Tibial nerve (tissue), 4 donors: ENCODE measurements around the gene SEC24D. TPM values are rescaled to one million over a fixed set of nuclear protein-coding genes. Genes with fewer than 3 reads are reported as not detected.

Experiments used
- DNase-seq, 2 donors: peaks; one replicate each; pipeline ENCODE4 v3.0.0-alpha.2; 2019; ENCODE audit warnings: low spot score in 2 of 2
- H3K27ac ChIP-seq, 4 donors: fragments of 200-600 bp; sonication (generic) in 3 of 4; one replicate each; pipeline ENCODE4 v1.5.1; 2017 to 2019; ENCODE audit warnings: mild to moderate bottlenecking in 1 of 4
- H3K27me3 ChIP-seq, 2 donors: fragments of 200-600 bp; sonication (generic) in 1 of 2; one replicate each; pipeline versions ENCODE4 v1.5.1 to v1.6.0; 2017 to 2019
- H3K36me3 ChIP-seq, 3 donors: fragments of 200-600 bp; sonication (generic); one replicate each; pipeline ENCODE4 v1.5.1; 2018 to 2019
- H3K4me1 ChIP-seq, 4 donors: fragments of 200-600 bp; sonication (generic) in 3 of 4; one replicate each; pipeline ENCODE4 v1.5.1; 2017 to 2019
- H3K4me3 ChIP-seq, 4 donors: fragments of 200-600 bp; sonication (generic) in 3 of 4; one replicate each; pipeline ENCODE4 v1.5.1; 2017 to 2019; ENCODE audit warnings: mild to moderate bottlenecking in 1 of 4, moderate library complexity in 1 of 4
- H3K9me3 ChIP-seq, 4 donors: fragments of 200-600 bp; sonication (generic) in 3 of 4; one replicate each; pipeline ENCODE4 v1.5.1; 2017 to 2019
- CTCF ChIP-seq, 5 experiments: fragments of 200-600 bp in 3 of 5; fragments of 450-650 bp in 2 of 5; sonication (generic) in 3 of 5; IDR thresholded peaks; one replicate each; pipeline ENCODE4 v1.5.1; 2016 to 2019; ENCODE audit warnings: antibody characterized with exemption in 5 of 5, mild to moderate bottlenecking in 3 of 5, moderate library complexity in 2 of 5
- EP300 ChIP-seq, 2 donors: sonication (generic); formaldehyde crosslinking; IDR thresholded peaks; one replicate each; pipeline ENCODE4 v1.6.1; 2017; ENCODE audit warnings: antibody characterized with exemption in 2 of 2, mild to moderate bottlenecking in 1 of 2
- POLR2A ChIP-seq, 2 donors: fragments of 450-650 bp; IDR thresholded peaks; one replicate each; pipeline ENCODE4 v1.6.1; 2017; ENCODE audit warnings: antibody characterized with exemption in 2 of 2, mild to moderate bottlenecking in 2 of 2, moderate library complexity in 2 of 2
- WGBS, 2 donors: methylation state at CpG; one replicate each; pipeline ENCODE4 v1.1.5; 2018; 5-methylcytosine and 5-hydroxymethylcytosine counted together
- total RNA-seq, 4 donors: library from RNA; depleted of rRNA; stranded (reverse); fragments of >200 nt; gene quantifications; one replicate each; pipeline ENCODE4 v1.1.0, GENCODE V29; 2016

Gene SEC24D
- total RNA-seq, 4 donors from 2014 or later: 24.0 to 54.6 (median 34.0) TPM

- Histone ChIP-seq H3K36me3 (no peaks in the 10 kb centered on the region), H3K4me1 (peaks cover 0 to 46% (median 7%) of the 10 kb centered on the region in 4 donors), H3K9me3 (no peaks in the 10 kb centered on the region), H3K27ac (peak overlapping the region in 2 of 4 donors; percentile 48 to 62), H3K27me3 (no peaks in the 10 kb centered on the region), H3K4me3 (no peak overlapping the region)
- DNase-seq: no peak
- WGBS, 2 donors: 31 to 36% methylated on average over 1 of the region's 1 CpG
- no peak for TF ChIP-seq POLR2A (IDR thresholded peaks at IDR 0.05)
- TF ChIP-seq CTCF (IDR thresholded peaks at IDR 0.05): no peak
- no peak for TF ChIP-seq EP300 (IDR thresholded peaks at IDR 0.05)
Observed at GRCh38 chr4:118776157-118776954, 59.6 kb downstream of the SEC24D start.

GRCh38 chr4:118775405-118775804 lies 60.5 kb downstream of the SEC24D start:
- TF ChIP-seq CTCF (IDR thresholded peaks at IDR 0.05) (no peak), POLR2A (IDR thresholded peaks at IDR 0.05) (no peak), EP300 (IDR thresholded peaks at IDR 0.05) (no peak)
- Histone ChIP-seq H3K36me3 (no peaks in the 10 kb centered on the region), H3K4me3 (no peak overlapping the region), H3K4me1 (peaks cover 0 to 52% (median 8%) of the 10 kb centered on the region in 4 donors), H3K27ac (no peak overlapping the region), H3K27me3 (no peaks in the 10 kb centered on the region), H3K9me3 (no peaks in the 10 kb centered on the region)
- DNase-seq: no peak
- WGBS, 2 donors: 87 to 94% methylated on average over 2 of the region's 2 CpGs

GRCh38 chr4:118774989-118775388 lies 60.9 kb downstream of the SEC24D start:
- H3K27me3 ChIP-seq: no peaks in the 10 kb centered on the region
- no peak for DNase-seq
- H3K36me3 ChIP-seq: no peaks in the 10 kb centered on the region
- no peak overlapping the region for H3K4me3 ChIP-seq
- no peak overlapping the region for H3K27ac ChIP-seq
- no peaks in the 10 kb centered on the region for H3K9me3 ChIP-seq
- no peak for TF ChIP-seq EP300 (IDR thresholded peaks at IDR 0.05)
- no peak for TF ChIP-seq CTCF (IDR thresholded peaks at IDR 0.05)
- no peak for TF ChIP-seq POLR2A (IDR thresholded peaks at IDR 0.05)
- WGBS, 2 donors: 85 to 92% methylated on average over 3 of the region's 3 CpGs
- peaks cover 0 to 56% (median 10%) of the 10 kb centered on the region in 4 donors for H3K4me1 ChIP-seq

- no peak overlapping the region for H3K4me3 ChIP-seq
- H3K27me3 ChIP-seq: no peaks in the 10 kb centered on the region
- 60 to 64% methylated on average over 1 of the region's 1 CpG for WGBS, 2 donors
- DNase-seq: no peak
- no peaks in the 10 kb centered on the region for H3K36me3 ChIP-seq
- TF ChIP-seq POLR2A (IDR thresholded peaks at IDR 0.05) (no peak), EP300 (IDR thresholded peaks at IDR 0.05) (no peak), CTCF (IDR thresholded peaks at IDR 0.05) (no peak)
- H3K9me3 ChIP-seq: no peaks in the 10 kb centered on the region
- H3K27ac ChIP-seq: no peak overlapping the region
- H3K4me1 ChIP-seq: peaks cover 0 to 62% (median 10%) of the 10 kb centered on the region in 4 donors
Observed at GRCh38 chr4:118774321-118774720, 61.6 kb downstream of the SEC24D start.

- no peaks in the 10 kb centered on the region for H3K27me3 ChIP-seq
- H3K9me3 ChIP-seq: no peaks in the 10 kb centered on the region
- WGBS, 2 donors: 66 to 67% methylated on average over 2 of the region's 2 CpGs
- H3K36me3 ChIP-seq: no peaks in the 10 kb centered on the region
- no peak overlapping the region for H3K4me3 ChIP-seq
- TF ChIP-seq CTCF (IDR thresholded peaks at IDR 0.05) (no peak), EP300 (IDR thresholded peaks at IDR 0.05) (no peak), POLR2A (IDR thresholded peaks at IDR 0.05) (no peak)
- H3K4me1 ChIP-seq: peaks cover 0 to 70% (median 10%) of the 10 kb centered on the region in 4 donors
- H3K27ac ChIP-seq: peak overlapping the region in 2 of 4 donors; percentile 72 to 79
- DNase-seq: no peak
Observed at GRCh38 chr4:118773429-118773792, 62.5 kb downstream of the SEC24D start.
